ENCODE data around the gene DPP8. TPM values are rescaled to one million over a fixed set of nuclear protein-coding genes. Genes with fewer than 3 reads are reported as not detected.

The DPP8 gene
- total and polyA plus RNA-seq, 2 donors from 2014 or later = 8.2 to 38.6 TPM

GRCh38 chr15:65451989-65452388 is 65.5 kb downstream of the DPP8 start:
- Histone ChIP-seq H3K4me1 (ENCODE audit: control insufficient read depth in 2 of 3, insufficient read depth in 2 of 3, low read depth in 1 of 3, low read length in 3 of 3) (no peaks in the 10 kb centered on the region), H3K27ac (ENCODE audit: low read depth in 2 of 2, low read length in 2 of 2) (no peak overlapping the region), H3K36me3 (ENCODE audit: control insufficient read depth in 2 of 3, insufficient read depth in 3 of 3, low read length in 3 of 3) (peaks cover 9 to 28% (median 12%) of the 10 kb centered on the region in 3 donors), H3K9me3 (ENCODE audit: control insufficient read depth in 2 of 3, insufficient read depth in 1 of 3, low read length in 3 of 3) (no peaks in the 10 kb centered on the region), H3K27me3 (ENCODE audit: control insufficient read depth, insufficient read depth, low read length) (no peaks in the 10 kb centered on the region), H3K4me3 (ENCODE audit: low read length in 3 of 3) (no peak overlapping the region), H3K9ac (ENCODE audit: low read length in 3 of 3) (no peak overlapping the region)
- TF ChIP-seq CTCF (IDR thresholded peaks at IDR 0.05; ENCODE audit: borderline replicate concordance, extremely low read depth, insufficient read depth) = no peak
- FAIRE-seq = no peak
- intact Hi-C loops (cut with DNase I) = no loop called here
- no peak for DNase-seq

DNA sequence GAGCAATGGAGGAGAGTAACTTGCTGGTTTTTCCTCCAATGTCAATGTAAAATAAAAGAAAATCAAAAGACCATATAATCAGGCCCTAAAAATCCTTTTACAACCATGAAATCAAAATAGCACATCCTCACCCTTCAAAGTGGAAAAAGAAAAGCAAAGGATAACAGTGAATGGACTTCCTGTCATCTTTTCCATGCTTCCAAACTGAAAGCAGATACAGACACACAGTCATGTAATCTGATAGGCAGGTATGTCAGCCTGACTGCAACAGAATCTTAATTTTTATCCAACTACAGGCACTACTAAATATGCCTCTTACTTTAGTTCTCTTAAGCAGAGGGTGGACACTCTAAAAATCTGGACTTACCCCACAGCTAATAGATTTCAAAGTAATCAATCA is 66.9 kb downstream of the DPP8 start:
- TF ChIP-seq CTCF (IDR thresholded peaks at IDR 0.05; ENCODE audit: borderline replicate concordance, extremely low read depth, insufficient read depth) = no peak
- Histone ChIP-seq H3K27ac (ENCODE audit: low read depth in 2 of 2, low read length in 2 of 2) (no peak overlapping the region), H3K36me3 (ENCODE audit: control insufficient read depth in 2 of 3, insufficient read depth in 3 of 3, low read length in 3 of 3) (peaks cover 11 to 30% (median 16%) of the 10 kb centered on the region in 3 donors), H3K27me3 (ENCODE audit: control insufficient read depth, insufficient read depth, low read length) (no peaks in the 10 kb centered on the region), H3K4me1 (ENCODE audit: control insufficient read depth in 2 of 3, insufficient read depth in 2 of 3, low read depth in 1 of 3, low read length in 3 of 3) (no peaks in the 10 kb centered on the region), H3K9me3 (ENCODE audit: control insufficient read depth in 2 of 3, insufficient read depth in 1 of 3, low read length in 3 of 3) (no peaks in the 10 kb centered on the region), H3K9ac (ENCODE audit: low read length in 3 of 3) (no peak overlapping the region), H3K4me3 (ENCODE audit: low read length in 3 of 3) (no peak overlapping the region)
- FAIRE-seq = no peak
- DNase-seq = no peak
- intact Hi-C loops (cut with DNase I) = no loop called here

GRCh38 chr15:65447145-65447544 is 70.3 kb downstream of the DPP8 start:
- intact Hi-C loops (cut with DNase I) = no loop called here
- H3K9me3 ChIP-seq (ENCODE audit: control insufficient read depth in 2 of 3, insufficient read depth in 1 of 3, low read length in 3 of 3) = no peaks in the 10 kb centered on the region
- no peak overlapping the region for H3K9ac ChIP-seq (ENCODE audit: low read length in 3 of 3)
- H3K4me1 ChIP-seq (ENCODE audit: control insufficient read depth in 2 of 3, insufficient read depth in 2 of 3, low read depth in 1 of 3, low read length in 3 of 3) = no peaks in the 10 kb centered on the region
- no peak for TF ChIP-seq CTCF (IDR thresholded peaks at IDR 0.05; ENCODE audit: borderline replicate concordance, extremely low read depth, insufficient read depth)
- no peaks in the 10 kb centered on the region for H3K27me3 ChIP-seq (ENCODE audit: control insufficient read depth, insufficient read depth, low read length)
- no peak overlapping the region for H3K27ac ChIP-seq (ENCODE audit: low read depth in 2 of 2, low read length in 2 of 2)
- DNase-seq = no peak
- no peak for FAIRE-seq
- no peak overlapping the region for H3K4me3 ChIP-seq (ENCODE audit: low read length in 3 of 3)
- H3K36me3 ChIP-seq (ENCODE audit: control insufficient read depth in 2 of 3, insufficient read depth in 3 of 3, low read length in 3 of 3) = peaks cover 11 to 27% (median 12%) of the 10 kb centered on the region in 3 donors

DNA sequence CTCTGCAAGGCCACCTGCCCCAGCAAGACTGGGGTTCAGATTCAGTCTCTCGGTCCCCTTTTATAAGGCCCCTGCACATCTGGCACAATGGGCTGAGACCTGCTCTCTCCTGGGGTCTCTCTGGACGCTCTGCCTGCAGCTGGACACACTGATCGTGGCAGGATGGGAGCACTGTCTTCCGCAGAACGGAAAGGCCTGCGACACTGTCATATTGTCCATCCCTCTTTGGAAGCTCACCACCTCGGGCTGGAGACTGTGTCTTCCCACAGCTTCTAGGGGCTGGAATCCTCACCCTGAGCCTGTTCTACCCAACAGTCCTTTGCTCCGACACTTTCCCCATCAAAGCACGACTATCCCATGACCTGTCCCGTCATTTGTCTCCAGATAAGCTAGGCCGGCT is 83.3 kb downstream of the DPP8 start:
- Histone ChIP-seq H3K4me1 (ENCODE audit: control insufficient read depth in 2 of 3, insufficient read depth in 2 of 3, low read depth in 1 of 3, low read length in 3 of 3) (no peaks in the 10 kb centered on the region), H3K36me3 (ENCODE audit: control insufficient read depth in 2 of 3, insufficient read depth in 3 of 3, low read length in 3 of 3) (no peaks in the 10 kb centered on the region), H3K4me3 (ENCODE audit: low read length in 3 of 3) (no peak overlapping the region), H3K27me3 (ENCODE audit: control insufficient read depth, insufficient read depth, low read length) (no peaks in the 10 kb centered on the region), H3K27ac (ENCODE audit: low read depth in 2 of 2, low read length in 2 of 2) (no peak overlapping the region), H3K9me3 (ENCODE audit: control insufficient read depth in 2 of 3, insufficient read depth in 1 of 3, low read length in 3 of 3) (no peaks in the 10 kb centered on the region), H3K9ac (ENCODE audit: low read length in 3 of 3) (no peak overlapping the region)
- intact Hi-C loops (cut with DNase I) = no loop called here
- DNase-seq (no peak), FAIRE-seq (no peak)
- TF ChIP-seq CTCF (IDR thresholded peaks at IDR 0.05; ENCODE audit: borderline replicate concordance, extremely low read depth, insufficient read depth) = no peak
